ENCODE measurements around the gene TNFRSF13B. TPM values are rescaled to one million over a fixed set of nuclear protein-coding genes. Genes with fewer than 3 reads are reported as not detected.
A peak's percentile ranks its signal among the peaks of the same experiment; 100 is the strongest.

Gene TNFRSF13B
- total and polyA plus RNA-seq, 7 donors: not detected

- H3K27me3 ChIP-seq (ENCODE audit: insufficient read depth in 3 of 3, low read length in 2 of 3): no peaks in the 10 kb centered on the region
- no peaks in the 10 kb centered on the region for H3K9me3 ChIP-seq
- no peak for ATAC-seq
- H3K27ac ChIP-seq: no peak overlapping the region
- no peaks in the 10 kb centered on the region for H3K4me1 ChIP-seq
- H3K4me3 ChIP-seq: no peak overlapping the region
- 87 to 90% (median 88%) methylated on average over 7 of the region's 7 CpGs for WGBS, 3 donors
- intact Hi-C loops (cut with DNase I): loop anchor here in 1 of 2 donors (5.0 kb wide), 1 partner anchor 326 kb away; no protein-coding TSS in a partner anchor
- DNase-seq: no peak
- TF ChIP-seq CTCF (IDR thresholded peaks at IDR 0.05): no peak
- H3K36me3 ChIP-seq (ENCODE audit: insufficient read depth in 1 of 2, low read depth in 1 of 2): no peaks in the 10 kb centered on the region
These were observed 24.0 kb upstream of the TNFRSF13B start for GRCh38 chr17:16995930-16996329.

GRCh38 chr17:16994631-16995030 is 22.7 kb upstream of the TNFRSF13B start:
- no peak overlapping the region for H3K4me3 ChIP-seq
- intact Hi-C loops (cut with DNase I): loop anchor here in 1 of 2 donors (5.0 kb wide), 1 partner anchor 328 kb away; no protein-coding TSS in a partner anchor
- H3K36me3 ChIP-seq (ENCODE audit: insufficient read depth in 1 of 2, low read depth in 1 of 2): no peaks in the 10 kb centered on the region
- no peak for TF ChIP-seq CTCF (IDR thresholded peaks at IDR 0.05)
- H3K9me3 ChIP-seq: no peaks in the 10 kb centered on the region
- no peaks in the 10 kb centered on the region for H3K4me1 ChIP-seq
- 66 to 76% (median 68%) methylated on average over 2 of the region's 2 CpGs for WGBS, 3 donors
- DNase-seq (no peak), ATAC-seq (no peak)
- no peak overlapping the region for H3K27ac ChIP-seq
- no peaks in the 10 kb centered on the region for H3K27me3 ChIP-seq (ENCODE audit: insufficient read depth in 3 of 3, low read length in 2 of 3)

GRCh38 chr17:16991349-16992009 is 19.6 kb upstream of the TNFRSF13B start:
- Histone ChIP-seq H3K4me3 (no peak overlapping the region), H3K9me3 (no peaks in the 10 kb centered on the region), H3K27me3 (ENCODE audit: insufficient read depth in 3 of 3, low read length in 2 of 3) (no peaks in the 10 kb centered on the region), H3K4me1 (no peaks in the 10 kb centered on the region), H3K36me3 (ENCODE audit: insufficient read depth in 1 of 2, low read depth in 1 of 2) (no peaks in the 10 kb centered on the region), H3K27ac (no peak overlapping the region)
- DNase-seq (peak; percentile 85 to 91), ATAC-seq (peak; percentile 78 to 88 (median 80))
- WGBS, 3 donors: 20 to 24% (median 21%) methylated on average over 16 of the region's 16 CpGs
- intact Hi-C loops (cut with DNase I): loop anchor here in 1 of 2 donors (2.0 kb wide), 1 partner anchor 71 kb away; no protein-coding TSS in a partner anchor
- peak; percentile 68 for TF ChIP-seq CTCF (IDR thresholded peaks at IDR 0.05)

- Histone ChIP-seq H3K36me3 (ENCODE audit: insufficient read depth in 1 of 2, low read depth in 1 of 2) (no peaks in the 10 kb centered on the region), H3K27me3 (ENCODE audit: insufficient read depth in 3 of 3, low read length in 2 of 3) (no peaks in the 10 kb centered on the region), H3K4me3 (no peak overlapping the region), H3K27ac (no peak overlapping the region), H3K9me3 (no peaks in the 10 kb centered on the region), H3K4me1 (no peaks in the 10 kb centered on the region)
- no peak for ATAC-seq
- intact Hi-C loops (cut with DNase I): loop anchor here (2.0 to 5.0 kb wide), 2 partner anchors 68 to 69 kb away; no protein-coding TSS in a partner anchor
- DNase-seq: no peak
- no peak for TF ChIP-seq CTCF (IDR thresholded peaks at IDR 0.05)
- WGBS, 3 donors: 90 to 93% (median 93%) methylated on average over 11 of the region's 11 CpGs
These were observed 18.3 kb upstream of the TNFRSF13B start for GRCh38 chr17:16989953-16990860.
